ENCODE measurements around the gene OLA1.
"Not testable (repeated sequence)": the region's sequence is repeated elsewhere in the genome, so short reads cannot be mapped to it uniquely, and the experiment has no call there.

The OLA1 gene

GRCh38 chr2:174245628-174246027, 2.7 kb downstream of the OLA1 start:
- not testable (repeated sequence) for H3K9ac ChIP-seq (ENCODE audit: low read depth, low read length); H3K36me3 ChIP-seq (ENCODE audit: insufficient read depth, low read length); H3K9me3 ChIP-seq (ENCODE audit: control insufficient read depth, insufficient read depth, low read length)
- 0 out of 2 replicates have a peak, but pooled peaks cover 10% of the 10 kb centered on the region for H3K4me1 ChIP-seq (ENCODE audit: insufficient read depth, low read length)

GRCh38 chr2:174245065-174245464, 3.3 kb downstream of the OLA1 start:
- Histone ChIP-seq H3K9ac (ENCODE audit: low read depth, low read length) (no peak overlapping the region), H3K4me1 (ENCODE audit: insufficient read depth, low read length) (0 out of 2 replicates have a peak, but pooled peaks cover 10% of the 10 kb centered on the region), H3K9me3 (ENCODE audit: control insufficient read depth, insufficient read depth, low read length) (no peaks in the 10 kb centered on the region), H3K36me3 (ENCODE audit: insufficient read depth, low read length) (peaks cover 6% of the 10 kb centered on the region; the same call in 1 of the 2 replicates)

GRCh38 chr2:174243812-174244211, 4.5 kb downstream of the OLA1 start:
- Histone ChIP-seq H3K9ac (ENCODE audit: low read depth, low read length) (no peak overlapping the region), H3K9me3 (ENCODE audit: control insufficient read depth, insufficient read depth, low read length) (no peaks in the 10 kb centered on the region), H3K4me1 (ENCODE audit: insufficient read depth, low read length) (0 out of 2 replicates have a peak, but pooled peaks cover 10% of the 10 kb centered on the region), H3K36me3 (ENCODE audit: insufficient read depth, low read length) (peaks cover 6% of the 10 kb centered on the region; the same call in 1 of the 2 replicates)

- Histone ChIP-seq H3K4me1 (ENCODE audit: insufficient read depth, low read length) (0 out of 2 replicates have a peak, but pooled peaks cover 3% of the 10 kb centered on the region), H3K9me3 (ENCODE audit: control insufficient read depth, insufficient read depth, low read length) (no peaks in the 10 kb centered on the region), H3K36me3 (ENCODE audit: insufficient read depth, low read length) (0 out of 2 replicates have a peak, but pooled peaks cover 1% of the 10 kb centered on the region), H3K9ac (ENCODE audit: low read depth, low read length) (no peak overlapping the region)
Observed at GRCh38 chr2:174240097-174240496, 8.2 kb downstream of the OLA1 start.

- Histone ChIP-seq H3K9ac (ENCODE audit: low read depth, low read length) (no peak overlapping the region), H3K36me3 (ENCODE audit: insufficient read depth, low read length) (no peaks in the 10 kb centered on the region), H3K9me3 (ENCODE audit: control insufficient read depth, insufficient read depth, low read length) (no peaks in the 10 kb centered on the region), H3K4me1 (ENCODE audit: insufficient read depth, low read length) (no peaks in the 10 kb centered on the region)
Observed at GRCh38 chr2:174236429-174236828, 11.9 kb downstream of the OLA1 start.

- H3K36me3 ChIP-seq (ENCODE audit: insufficient read depth, low read length), result no peaks in the 10 kb centered on the region
- no peaks in the 10 kb centered on the region for H3K9me3 ChIP-seq (ENCODE audit: control insufficient read depth, insufficient read depth, low read length)
- H3K9ac ChIP-seq (ENCODE audit: low read depth, low read length), result no peak overlapping the region
- no peaks in the 10 kb centered on the region for H3K4me1 ChIP-seq (ENCODE audit: insufficient read depth, low read length)
Observed at GRCh38 chr2:174235680-174236079, 12.7 kb downstream of the OLA1 start.

GRCh38 chr2:174233771-174234275, 14.5 kb downstream of the OLA1 start:
- H3K9me3 ChIP-seq (ENCODE audit: control insufficient read depth, insufficient read depth, low read length), result no peaks in the 10 kb centered on the region
- H3K4me1 ChIP-seq (ENCODE audit: insufficient read depth, low read length), result no peaks in the 10 kb centered on the region

GRCh38 chr2:174227748-174228147, 20.6 kb downstream of the OLA1 start:
- H3K4me1 ChIP-seq (ENCODE audit: insufficient read depth, low read length), result no peaks in the 10 kb centered on the region
- H3K36me3 ChIP-seq (ENCODE audit: insufficient read depth, low read length), result no peaks in the 10 kb centered on the region
- H3K9ac ChIP-seq (ENCODE audit: low read depth, low read length), result no peak overlapping the region
- no peaks in the 10 kb centered on the region for H3K9me3 ChIP-seq (ENCODE audit: control insufficient read depth, insufficient read depth, low read length)

More at GRCh38 chr2:174233771-174234275, 14.5 kb downstream of the OLA1 start:
- Histone ChIP-seq H3K36me3 (ENCODE audit: insufficient read depth, low read length) (no peaks in the 10 kb centered on the region), H3K9ac (ENCODE audit: low read depth, low read length) (no peak overlapping the region)

- Histone ChIP-seq H3K9me3 (ENCODE audit: control insufficient read depth, insufficient read depth, low read length) (no peaks in the 10 kb centered on the region), H3K4me1 (ENCODE audit: insufficient read depth, low read length) (no peaks in the 10 kb centered on the region), H3K36me3 (ENCODE audit: insufficient read depth, low read length) (no peaks in the 10 kb centered on the region), H3K9ac (ENCODE audit: low read depth, low read length) (no peak overlapping the region)
Observed at GRCh38 chr2:174224665-174225288, 23.6 kb downstream of the OLA1 start.

- no peak overlapping the region for H3K9ac ChIP-seq (ENCODE audit: low read depth, low read length)
- no peaks in the 10 kb centered on the region for H3K4me1 ChIP-seq (ENCODE audit: insufficient read depth, low read length)
- H3K36me3 ChIP-seq (ENCODE audit: insufficient read depth, low read length), result no peaks in the 10 kb centered on the region
- no peaks in the 10 kb centered on the region for H3K9me3 ChIP-seq (ENCODE audit: control insufficient read depth, insufficient read depth, low read length)
Observed at GRCh38 chr2:174224125-174224524, 24.2 kb downstream of the OLA1 start.

GRCh38 chr2:174223388-174223787, 24.9 kb downstream of the OLA1 start:
- Histone ChIP-seq H3K9ac (ENCODE audit: low read depth, low read length) (no peak overlapping the region), H3K9me3 (ENCODE audit: control insufficient read depth, insufficient read depth, low read length) (no peaks in the 10 kb centered on the region), H3K36me3 (ENCODE audit: insufficient read depth, low read length) (no peaks in the 10 kb centered on the region), H3K4me1 (ENCODE audit: insufficient read depth, low read length) (no peaks in the 10 kb centered on the region)

GRCh38 chr2:174222154-174222553, 26.2 kb downstream of the OLA1 start:
- no peaks in the 10 kb centered on the region for H3K36me3 ChIP-seq (ENCODE audit: insufficient read depth, low read length)
- H3K9ac ChIP-seq (ENCODE audit: low read depth, low read length), result no peak overlapping the region
- no peaks in the 10 kb centered on the region for H3K4me1 ChIP-seq (ENCODE audit: insufficient read depth, low read length)
- H3K9me3 ChIP-seq (ENCODE audit: control insufficient read depth, insufficient read depth, low read length), result no peaks in the 10 kb centered on the region

GRCh38 chr2:174219321-174219720, 29.0 kb downstream of the OLA1 start:
- no peaks in the 10 kb centered on the region for H3K4me1 ChIP-seq (ENCODE audit: insufficient read depth, low read length)

GRCh38 chr2:174218773-174219172, 29.6 kb downstream of the OLA1 start:
- no peaks in the 10 kb centered on the region for H3K4me1 ChIP-seq (ENCODE audit: insufficient read depth, low read length)
- no peaks in the 10 kb centered on the region for H3K36me3 ChIP-seq (ENCODE audit: insufficient read depth, low read length)
- H3K9me3 ChIP-seq (ENCODE audit: control insufficient read depth, insufficient read depth, low read length), result no peaks in the 10 kb centered on the region
- H3K9ac ChIP-seq (ENCODE audit: low read depth, low read length), result no peak overlapping the region

More at GRCh38 chr2:174219321-174219720, 29.0 kb downstream of the OLA1 start:
- H3K36me3 ChIP-seq (ENCODE audit: insufficient read depth, low read length), result no peaks in the 10 kb centered on the region
- no peak overlapping the region for H3K9ac ChIP-seq (ENCODE audit: low read depth, low read length)
- H3K9me3 ChIP-seq (ENCODE audit: control insufficient read depth, insufficient read depth, low read length), result no peaks in the 10 kb centered on the region

GRCh38 chr2:174217869-174218268, 30.5 kb downstream of the OLA1 start:
- Histone ChIP-seq H3K9me3 (ENCODE audit: control insufficient read depth, insufficient read depth, low read length) (no peaks in the 10 kb centered on the region), H3K9ac (ENCODE audit: low read depth, low read length) (no peak overlapping the region)

More at GRCh38 chr2:174217869-174218268, 30.5 kb downstream of the OLA1 start:
- Histone ChIP-seq H3K36me3 (ENCODE audit: insufficient read depth, low read length) (no peaks in the 10 kb centered on the region), H3K4me1 (ENCODE audit: insufficient read depth, low read length) (no peaks in the 10 kb centered on the region)
